MM.1S (cell line): Measurements from ENCODE around the gene DRC7.
"Not testable (repeated sequence)": the region's sequence is repeated elsewhere in the genome, so short reads cannot be mapped to it uniquely, and the experiment has no call there.

Experiments
- DNase-seq: peaks from one replicate; pipeline ENCODE4 v3.0.0-alpha.2; 2015
- H2AFZ ChIP-seq: fragments of 300-600 bp; sonication (generic); 2 replicates; pipeline ENCODE4 v1.6.0; 2016; ENCODE audit warnings: antibody characterized with exemption, low read length
- H3F3A ChIP-seq: fragments of 300-600 bp; sonication (generic); 2 replicates; pipeline ENCODE4 v1.6.1; 2016; ENCODE audit warnings: mild to moderate bottlenecking, antibody characterized with exemption, low read length, moderate library complexity, mixed read lengths; ENCODE audit not compliant: insufficient read depth
- H3K27ac ChIP-seq: fragments of 300-600 bp; sonication (generic); 2 replicates; pipeline ENCODE4 v1.5.1; 2016; ENCODE audit warnings: mild to moderate bottlenecking, low read length
- H3K27me3 ChIP-seq: fragments of 300-600 bp; sonication (generic); replicated peaks from 2 replicates; pipeline ENCODE4 v1.6.0; 2016; ENCODE audit warnings: low read length; ENCODE audit not compliant: insufficient read depth
- H3K36me3 ChIP-seq: fragments of 300-600 bp; sonication (generic); replicated peaks from 2 replicates; pipeline ENCODE4 v1.6.1; 2016; ENCODE audit warnings: mild to moderate bottlenecking, low read length, mixed read lengths; ENCODE audit not compliant: insufficient read depth
- H3K4me1 ChIP-seq: fragments of 300-600 bp; sonication (generic); 2 replicates; pipeline ENCODE4 v1.6.1; 2016; ENCODE audit warnings: low read length, mixed read lengths
- H3K4me2 ChIP-seq: fragments of 300-600 bp; sonication (generic); 2 replicates; pipeline ENCODE4 v1.6.0; 2016; ENCODE audit warnings: low read depth, low read length
- H3K4me3 ChIP-seq: fragments of 300-600 bp; sonication (generic); 2 replicates; pipeline ENCODE4 v1.5.1; 2016; ENCODE audit warnings: low read length, mixed read lengths
- H3K79me2 ChIP-seq: fragments of 300-600 bp; sonication (generic); 2 replicates; pipeline ENCODE4 v1.6.1; 2016; ENCODE audit warnings: mixed run types, low read length, mixed read lengths
- H3K9ac ChIP-seq: fragments of 300-600 bp; sonication (generic); 2 replicates; pipeline ENCODE4 v1.6.1; 2016; ENCODE audit warnings: low read length, mixed read lengths
- H3K9me2 ChIP-seq: fragments of 300-600 bp; sonication (generic); replicated peaks from 2 replicates; pipeline ENCODE4 v1.6.1; 2016; ENCODE audit warnings: mild to moderate bottlenecking, low read length, mixed read lengths; ENCODE audit not compliant: insufficient read depth
- H3K9me3 ChIP-seq: fragments of 300-600 bp; sonication (generic); replicated peaks from 2 replicates; pipeline ENCODE4 v1.6.1; 2016; ENCODE audit warnings: mild to moderate bottlenecking, low read length, mixed read lengths; ENCODE audit not compliant: insufficient read depth
- H4K20me1 ChIP-seq: fragments of 300-600 bp; sonication (generic); 2 replicates; pipeline ENCODE4 v1.6.1; 2016; ENCODE audit warnings: mild to moderate bottlenecking, low read length, moderate library complexity, mixed read lengths; ENCODE audit not compliant: insufficient read depth
- EZH2 ChIP-seq: fragments of 300-600 bp; sonication (generic); optimal IDR thresholded peaks from 2 replicates; pipeline ENCODE3; 2017; ENCODE audit warnings: low read depth, mild to moderate bottlenecking, antibody characterized with exemption, low read length, mixed read lengths
- EZH2phosphoT487 ChIP-seq: fragments of 300-600 bp; sonication (generic); IDR thresholded peaks from 2 replicates; pipeline ENCODE4 v1.6.1; 2018; ENCODE audit warnings: antibody characterized with exemption, low read length
- TF ChIP-seq, protein P1 (sequence below): fragments of 300-600 bp; sonication (generic); IDR thresholded peaks from 2 replicates; pipeline ENCODE4 v1.5.1; 2016; ENCODE audit warnings: antibody characterized with exemption, low read length, mixed read lengths

Gene DRC7

DNA sequence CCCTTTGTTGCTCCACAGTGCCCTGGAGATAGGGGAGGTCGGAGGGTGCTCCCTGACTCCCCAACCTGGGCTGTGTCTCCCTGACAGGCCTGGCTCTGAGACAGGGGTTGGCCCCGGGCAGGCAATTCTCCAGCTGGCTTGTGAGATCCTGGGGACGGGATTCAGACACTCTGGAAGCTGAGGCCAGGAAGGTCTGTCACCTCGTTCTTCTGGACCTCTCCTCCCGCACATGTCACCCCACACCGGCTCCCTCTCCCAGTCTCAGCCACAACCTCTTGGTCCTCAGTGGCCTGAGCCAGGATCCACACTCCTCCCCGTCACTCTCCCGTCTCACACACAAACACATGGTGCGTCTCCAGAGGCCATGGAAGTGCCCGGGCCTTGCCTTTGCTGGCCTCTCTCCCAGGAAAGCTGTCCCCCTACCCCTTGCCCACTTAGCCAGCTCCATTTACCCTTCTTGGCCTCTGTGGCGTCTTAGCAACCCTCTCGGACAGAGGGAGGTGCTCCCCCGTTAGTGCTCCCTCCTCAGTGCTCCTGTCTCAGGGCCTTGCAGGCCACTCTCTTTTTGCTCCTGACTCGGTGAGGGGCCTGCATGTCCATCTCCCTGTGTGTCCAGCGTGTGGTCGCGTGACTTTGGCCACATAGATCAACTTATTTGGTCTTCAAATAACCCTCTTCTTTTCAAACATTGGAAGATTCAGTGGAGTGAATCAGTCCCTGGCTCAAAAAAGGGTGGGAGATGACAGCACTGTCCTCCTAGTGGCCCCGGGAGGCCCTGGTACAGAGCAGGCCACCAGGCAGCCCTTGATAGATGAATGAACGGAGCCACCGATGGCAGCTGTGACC lies 25.8 kb upstream of the DRC7 start:
- Histone ChIP-seq H3K27ac (no peak overlapping the region), H3K9me2 (no peaks in the 10 kb centered on the region), H3K9me3 (no peaks in the 10 kb centered on the region), H3K9ac (no peak overlapping the region), H3F3A (no peaks in the 10 kb centered on the region), H3K79me2 (no peaks in the 10 kb centered on the region), H3K4me1 (no peaks in the 10 kb centered on the region), H3K27me3 (peaks cover 12% of the 10 kb centered on the region; the same call in 1 of the 2 replicates), H3K36me3 (no peaks in the 10 kb centered on the region), H4K20me1 (no peaks in the 10 kb centered on the region), H3K4me3 (no peak overlapping the region), H3K4me2 (no peak overlapping the region), H2AFZ (no peak overlapping the region)
- no peak for DNase-seq
- no peak for TF ChIP-seq EZH2phosphoT487
- no peak for TF ChIP-seq EZH2
- TF ChIP-seq, protein P1, sequence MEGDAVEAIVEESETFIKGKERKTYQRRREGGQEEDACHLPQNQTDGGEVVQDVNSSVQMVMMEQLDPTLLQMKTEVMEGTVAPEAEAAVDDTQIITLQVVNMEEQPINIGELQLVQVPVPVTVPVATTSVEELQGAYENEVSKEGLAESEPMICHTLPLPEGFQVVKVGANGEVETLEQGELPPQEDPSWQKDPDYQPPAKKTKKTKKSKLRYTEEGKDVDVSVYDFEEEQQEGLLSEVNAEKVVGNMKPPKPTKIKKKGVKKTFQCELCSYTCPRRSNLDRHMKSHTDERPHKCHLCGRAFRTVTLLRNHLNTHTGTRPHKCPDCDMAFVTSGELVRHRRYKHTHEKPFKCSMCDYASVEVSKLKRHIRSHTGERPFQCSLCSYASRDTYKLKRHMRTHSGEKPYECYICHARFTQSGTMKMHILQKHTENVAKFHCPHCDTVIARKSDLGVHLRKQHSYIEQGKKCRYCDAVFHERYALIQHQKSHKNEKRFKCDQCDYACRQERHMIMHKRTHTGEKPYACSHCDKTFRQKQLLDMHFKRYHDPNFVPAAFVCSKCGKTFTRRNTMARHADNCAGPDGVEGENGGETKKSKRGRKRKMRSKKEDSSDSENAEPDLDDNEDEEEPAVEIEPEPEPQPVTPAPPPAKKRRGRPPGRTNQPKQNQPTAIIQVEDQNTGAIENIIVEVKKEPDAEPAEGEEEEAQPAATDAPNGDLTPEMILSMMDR: no peak

DNA sequence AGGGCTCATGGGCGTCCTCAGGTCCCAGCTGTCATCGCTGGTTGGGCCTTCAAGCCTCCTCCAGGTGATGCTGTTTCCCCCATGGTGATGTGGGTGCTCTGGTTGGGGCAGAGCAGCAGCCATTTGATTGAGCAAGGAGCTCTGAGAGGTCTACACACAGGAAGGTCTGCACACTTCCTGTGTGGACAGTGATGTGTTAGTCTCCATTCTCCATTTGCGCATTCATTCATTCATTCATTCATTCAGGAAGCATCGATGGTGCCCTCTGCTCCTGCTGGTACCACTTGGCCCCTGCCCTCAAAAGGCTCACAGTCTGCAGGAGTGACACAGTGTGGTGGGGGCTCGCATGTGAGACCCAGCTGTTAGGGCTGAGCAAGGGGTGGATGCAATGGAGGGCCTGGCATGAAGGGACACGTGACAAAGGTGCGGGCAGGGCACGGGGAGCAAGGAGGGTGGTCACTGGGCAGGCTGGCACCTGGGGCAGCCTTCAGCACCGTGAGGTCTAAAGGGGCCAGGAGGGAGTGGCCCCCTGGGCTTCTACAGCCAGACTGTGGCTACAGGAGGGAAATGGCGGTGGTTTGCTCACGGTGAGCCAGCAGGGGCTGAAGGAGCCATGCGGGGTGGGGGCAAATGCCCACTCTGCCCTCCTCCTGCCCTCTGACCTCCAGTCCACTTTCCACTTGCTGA lies 25.0 kb upstream of the DRC7 start:
- no peak overlapping the region for H3K4me3 ChIP-seq
- H2AFZ ChIP-seq: no peak overlapping the region
- no peak overlapping the region for H3K27ac ChIP-seq
- no peaks in the 10 kb centered on the region for H3K36me3 ChIP-seq
- peaks cover 15% of the 10 kb centered on the region; the same call in 1 of the 2 replicates for H3K27me3 ChIP-seq
- H3K4me1 ChIP-seq: no peaks in the 10 kb centered on the region
- no peaks in the 10 kb centered on the region for H3K9me3 ChIP-seq
- no peak for DNase-seq
- H3K9me2 ChIP-seq: no peaks in the 10 kb centered on the region
- no peaks in the 10 kb centered on the region for H3K79me2 ChIP-seq
- no peaks in the 10 kb centered on the region for H3F3A ChIP-seq
- no peak overlapping the region for H3K4me2 ChIP-seq
- no peaks in the 10 kb centered on the region for H4K20me1 ChIP-seq
- no peak overlapping the region for H3K9ac ChIP-seq
- TF ChIP-seq EZH2phosphoT487 (no peak), EZH2 (no peak)
- TF ChIP-seq, protein P1: no peak

DNA sequence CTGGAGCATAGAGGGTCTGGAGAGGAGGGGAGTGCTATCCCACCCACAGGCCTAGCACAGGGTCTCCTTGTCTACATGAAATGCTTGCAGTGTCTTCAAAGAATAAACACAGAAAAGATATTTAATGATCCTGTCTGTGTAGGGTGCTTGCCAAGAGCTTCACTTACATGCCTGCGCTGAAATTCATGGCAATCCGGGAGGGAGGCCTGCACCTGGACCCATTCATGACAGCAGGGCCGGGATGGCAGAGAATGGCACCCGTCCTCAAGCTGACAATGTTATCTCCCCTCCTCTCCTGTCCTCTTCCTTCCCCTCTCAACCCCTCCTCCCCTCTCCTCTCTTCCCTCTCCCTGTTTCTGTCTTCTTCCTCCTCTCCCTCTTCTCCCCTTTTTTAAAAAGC lies 24.4 kb upstream of the DRC7 start:
- H3K27me3 ChIP-seq: peaks cover 15% of the 10 kb centered on the region; the same call in 1 of the 2 replicates
- H3K36me3 ChIP-seq: no peaks in the 10 kb centered on the region
- H3K79me2 ChIP-seq: no peaks in the 10 kb centered on the region
- H2AFZ ChIP-seq: no peak overlapping the region
- no peaks in the 10 kb centered on the region for H3F3A ChIP-seq
- no peak for TF ChIP-seq EZH2phosphoT487
- TF ChIP-seq, protein P1: no peak
- no peak for TF ChIP-seq EZH2
- no peak overlapping the region for H3K9ac ChIP-seq
- H3K9me2 ChIP-seq: no peaks in the 10 kb centered on the region
- H3K9me3 ChIP-seq: no peaks in the 10 kb centered on the region
- no peaks in the 10 kb centered on the region for H4K20me1 ChIP-seq
- no peak overlapping the region for H3K27ac ChIP-seq
- DNase-seq: no peak
- no peaks in the 10 kb centered on the region for H3K4me1 ChIP-seq
- H3K4me2 ChIP-seq: no peak overlapping the region
- no peak overlapping the region for H3K4me3 ChIP-seq

DNA sequence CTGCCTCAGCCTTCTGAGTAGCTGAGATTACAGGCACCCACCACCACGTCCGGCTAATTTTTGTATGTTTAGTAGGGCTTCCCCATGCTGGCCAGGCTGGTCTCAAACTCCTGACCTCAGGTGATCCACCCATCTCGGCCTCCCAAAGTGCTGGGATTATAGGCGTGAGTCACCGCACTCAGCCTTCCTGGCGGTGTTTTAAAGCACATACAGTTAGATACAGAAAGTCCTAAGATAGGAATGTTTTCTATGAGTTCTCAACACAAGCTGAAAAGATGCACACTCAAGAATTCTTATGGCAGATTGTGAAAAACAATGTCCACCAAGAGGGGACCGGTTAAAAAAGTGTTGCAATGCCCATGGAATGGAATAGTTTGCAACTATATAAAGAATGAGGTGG lies 23.2 kb upstream of the DRC7 start:
- H2AFZ ChIP-seq, H3K36me3 ChIP-seq, H3K9me2 ChIP-seq, H3K4me3 ChIP-seq, H3K9me3 ChIP-seq, H4K20me1 ChIP-seq, H3K4me1 ChIP-seq, H3K79me2 ChIP-seq, H3K4me2 ChIP-seq, H3K9ac ChIP-seq, H3K27ac ChIP-seq, H3F3A ChIP-seq, DNase-seq: not testable (repeated sequence)
- H3K27me3 ChIP-seq: peaks cover 24% of the 10 kb centered on the region; the same call in 1 of the 2 replicates
